Ramos (cell line): ENCODE measurements around the gene KRT26.
"Not testable (repeated sequence)": the region's sequence is repeated elsewhere in the genome, so short reads cannot be mapped to it uniquely, and the experiment has no call there.

Experiments
- in situ Hi-C: fragments of 300-500 bp; cut with MboI; formaldehyde crosslinking; loops from one replicate; pipeline ENCODE4 v1.14.3; 2022; ENCODE audit warnings: low sequenced_read_pairs; ENCODE audit not compliant: unreplicated experiment

KRT26 gene

GRCh38 chr17:40772101-40772500 lies at the start of gene KRT26:
Gene KRT26 (minus strand): TSS chr17:40772201. CDS start chr17:40772113, 88 bp downstream.
- in situ Hi-C loops = no loop called here

GRCh38 chr17:40821536-40821935 lies 49.5 kb upstream of the KRT26 start:
- in situ Hi-C loops = no loop called here

GRCh38 chr17:40820228-40820838 lies 48.3 kb upstream of the KRT26 start:
- in situ Hi-C loops = no loop called here

- in situ Hi-C loops = no loop called here
These were observed 47.6 kb upstream of the KRT26 start for GRCh38 chr17:40819528-40820125.

GRCh38 chr17:40818733-40819527 lies 46.9 kb upstream of the KRT26 start:
- in situ Hi-C loops = no loop called here

- in situ Hi-C loops = no loop called here
These were observed 46.3 kb upstream of the KRT26 start for GRCh38 chr17:40818343-40818732.

- in situ Hi-C loops = no loop called here
These were observed 45.2 kb upstream of the KRT26 start for GRCh38 chr17:40817103-40817682.

GRCh38 chr17:40816569-40816968 lies 44.6 kb upstream of the KRT26 start:
- in situ Hi-C loops = no loop called here

GRCh38 chr17:40815381-40815780 lies 43.4 kb upstream of the KRT26 start:
- in situ Hi-C loops = no loop called here

GRCh38 chr17:40814657-40815056 lies 42.7 kb upstream of the KRT26 start:
- in situ Hi-C loops = not testable (repeated sequence)

GRCh38 chr17:40813804-40814203 lies 41.8 kb upstream of the KRT26 start:
- in situ Hi-C loops = no loop called here

GRCh38 chr17:40812639-40813038 lies 40.6 kb upstream of the KRT26 start:
- in situ Hi-C loops = no loop called here

- in situ Hi-C loops = no loop called here
These were observed 38.5 kb upstream of the KRT26 start for GRCh38 chr17:40810494-40810893.

GRCh38 chr17:40809721-40810421 lies 37.9 kb upstream of the KRT26 start:
- in situ Hi-C loops = loop anchor here (10.0 kb wide), 1 partner anchor 855 kb away; no protein-coding TSS in a partner anchor

GRCh38 chr17:40806131-40806530 lies 34.1 kb upstream of the KRT26 start:
- in situ Hi-C loops = loop anchor here (10.0 kb wide), 1 partner anchor 859 kb away; no protein-coding TSS in a partner anchor

- in situ Hi-C loops = loop anchor here (10.0 kb wide), 1 partner anchor 861 kb away; no protein-coding TSS in a partner anchor
These were observed 31.6 kb upstream of the KRT26 start for GRCh38 chr17:40803617-40804082.

GRCh38 chr17:40801157-40801556 lies 29.2 kb upstream of the KRT26 start:
- in situ Hi-C loops = loop anchor here (10.0 kb wide), 1 partner anchor 864 kb away; no protein-coding TSS in a partner anchor

GRCh38 chr17:40800381-40800780 lies 28.4 kb upstream of the KRT26 start:
- in situ Hi-C loops = loop anchor here (10.0 kb wide), 1 partner anchor 864 kb away; no protein-coding TSS in a partner anchor

- in situ Hi-C loops = loop anchor here (10.0 kb wide), 2 partner anchors 185 to 865 kb away; no protein-coding TSS in a partner anchor
These were observed 27.9 kb upstream of the KRT26 start, which contains the start of gene KRT28 for GRCh38 chr17:40799859-40800258. Gene KRT28 (minus strand): TSS chr17:40799959. CDS start chr17:40799893, 66 bp downstream.

GRCh38 chr17:40796846-40797245 lies 24.8 kb upstream of the KRT26 start:
- in situ Hi-C loops = loop anchor here (10.0 kb wide), 1 partner anchor 182 kb away; no protein-coding TSS in a partner anchor
